Measurements from ENCODE around the gene KCNN3.

- no peak for TF ChIP-seq POLR2AphosphoS5 (IDR thresholded peaks at IDR 0.05; ENCODE audit: low read depth, low read length)
- no peak for TF ChIP-seq POLR2A (IDR thresholded peaks at IDR 0.05; ENCODE audit: low read depth, low read length)
Observed at GRCh38 chr1:154865442-154866256, 4.4 kb downstream of the KCNN3 start.
